GM19351 (cell line): ENCODE measurements around the gene PTPN7.
"Not testable (repeated sequence)": the region's sequence is repeated elsewhere in the genome, so short reads cannot be mapped to it uniquely, and the experiment has no call there.

Experiments
- ATAC-seq: cut with Tn5 transposase; IDR thresholded peaks from one replicate; pipeline ENCODE4 v1.9.1; 2021; ENCODE audit warnings: mild to moderate bottlenecking, moderate library complexity; ENCODE audit not compliant: unreplicated experiment

PTPN7 gene

DNA sequence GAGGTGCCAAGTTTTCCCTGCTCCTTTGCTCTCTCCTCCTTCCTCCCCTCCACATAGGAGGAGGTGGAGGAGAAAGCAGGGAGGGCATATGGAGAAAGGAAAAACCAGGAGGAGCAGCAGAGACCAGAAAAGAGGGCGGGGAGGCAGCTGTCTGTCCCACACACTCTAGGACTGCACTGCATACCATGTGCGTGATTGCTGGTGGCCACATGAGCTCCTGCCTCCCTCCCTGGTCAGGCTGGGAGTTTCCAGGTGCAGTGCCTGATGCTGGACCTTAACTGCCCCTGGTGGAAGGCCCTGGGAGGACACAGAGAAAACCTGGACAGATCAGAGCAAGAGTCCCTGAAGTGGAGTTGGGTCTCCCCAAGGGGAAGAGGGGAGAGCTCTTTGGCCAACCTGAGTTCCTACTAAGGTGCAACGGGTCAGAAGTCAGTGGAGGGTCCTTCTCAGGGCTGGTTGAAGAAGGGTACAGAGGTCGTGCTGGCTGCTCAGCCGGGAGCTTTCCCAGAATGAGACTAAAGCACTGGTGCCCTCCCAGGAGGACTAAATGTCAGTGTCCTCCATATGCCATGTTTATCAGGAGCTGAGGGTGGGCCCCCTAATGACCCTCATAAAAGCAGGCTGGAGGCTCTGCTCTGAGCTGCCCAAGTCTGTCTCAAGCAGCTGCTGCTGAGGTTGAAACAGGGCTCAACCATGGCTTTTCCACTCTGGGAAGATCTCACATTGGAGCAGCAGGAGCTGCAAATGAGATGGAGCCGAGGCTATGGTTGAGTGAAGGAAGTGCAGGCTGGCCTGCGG lies 29.7 kb upstream of the PTPN7 start:
- ATAC-seq, result no peak

DNA sequence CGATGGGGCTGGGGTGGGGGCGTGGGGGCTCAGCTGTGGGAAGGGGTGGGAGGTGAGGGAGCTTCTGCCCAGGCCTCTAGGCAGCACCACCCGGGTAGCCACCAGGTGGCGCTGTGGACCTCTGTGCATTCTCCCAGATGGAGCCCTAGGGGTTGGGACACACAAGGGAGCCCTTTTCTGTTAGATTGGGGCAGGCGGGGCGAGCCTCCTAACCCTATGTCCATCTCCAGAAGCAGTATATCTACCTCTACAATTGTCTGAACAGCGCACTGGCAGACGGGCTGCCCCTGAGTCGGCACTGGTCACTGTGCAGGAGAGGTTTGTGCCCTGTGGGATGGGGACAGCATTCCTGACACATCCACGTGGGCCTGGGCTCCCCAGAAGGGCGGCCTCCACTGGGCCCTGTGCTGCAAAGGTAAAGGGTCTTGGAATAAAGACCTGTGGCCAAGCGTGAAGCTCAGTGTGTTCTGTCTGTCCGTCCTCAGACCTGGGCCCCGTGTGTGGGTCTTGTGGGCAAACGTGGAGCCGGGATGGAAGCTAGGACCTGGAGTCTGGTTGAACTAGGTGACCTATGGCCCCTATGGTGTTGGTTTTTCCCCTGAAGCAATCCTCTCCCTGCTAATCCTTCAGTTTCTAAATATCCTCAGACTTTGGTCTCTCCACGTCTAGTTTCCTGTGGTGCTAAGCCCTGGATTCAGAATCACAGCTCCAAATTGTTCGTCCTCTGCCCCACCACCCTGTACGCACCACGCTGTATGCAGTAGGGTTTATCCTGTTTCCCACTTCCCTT lies 28.8 kb upstream of the PTPN7 start:
- ATAC-seq, result peak; percentile 50

DNA sequence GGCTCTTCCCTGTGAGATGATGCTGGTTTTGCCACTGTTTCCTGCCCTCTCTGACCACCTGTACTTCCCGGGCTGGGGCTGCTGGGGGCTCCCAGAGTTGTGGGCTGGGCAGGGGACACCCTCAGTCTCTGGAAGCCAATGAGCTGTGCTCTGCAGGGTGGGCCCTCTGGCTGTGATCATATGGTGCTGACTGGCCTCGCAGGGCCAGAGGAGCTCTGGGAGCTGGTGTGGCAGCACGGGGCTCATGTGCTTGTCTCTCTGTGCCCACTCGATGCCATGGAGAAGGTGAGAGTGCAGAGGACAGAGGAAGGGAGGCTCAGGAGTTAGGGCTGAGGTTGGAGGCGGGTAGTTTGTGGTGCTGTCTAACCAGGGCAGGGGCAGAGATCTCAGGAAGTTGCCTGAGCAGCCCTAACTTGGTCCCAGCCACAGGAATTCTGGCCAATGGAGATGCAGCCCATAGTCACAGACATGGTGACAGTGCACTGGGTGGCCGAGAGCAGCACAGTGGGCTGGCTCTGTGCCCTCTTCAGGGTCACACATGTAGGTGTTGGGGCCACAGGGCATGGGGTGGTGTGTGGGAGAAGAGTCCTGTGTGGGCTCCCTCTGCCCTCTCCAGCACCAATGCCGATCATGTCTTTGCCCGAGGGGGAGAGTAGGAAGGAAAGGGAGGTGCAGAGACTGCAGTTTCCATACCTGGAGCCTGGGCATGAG lies 27.4 kb upstream of the PTPN7 start:
- ATAC-seq, result no peak

DNA sequence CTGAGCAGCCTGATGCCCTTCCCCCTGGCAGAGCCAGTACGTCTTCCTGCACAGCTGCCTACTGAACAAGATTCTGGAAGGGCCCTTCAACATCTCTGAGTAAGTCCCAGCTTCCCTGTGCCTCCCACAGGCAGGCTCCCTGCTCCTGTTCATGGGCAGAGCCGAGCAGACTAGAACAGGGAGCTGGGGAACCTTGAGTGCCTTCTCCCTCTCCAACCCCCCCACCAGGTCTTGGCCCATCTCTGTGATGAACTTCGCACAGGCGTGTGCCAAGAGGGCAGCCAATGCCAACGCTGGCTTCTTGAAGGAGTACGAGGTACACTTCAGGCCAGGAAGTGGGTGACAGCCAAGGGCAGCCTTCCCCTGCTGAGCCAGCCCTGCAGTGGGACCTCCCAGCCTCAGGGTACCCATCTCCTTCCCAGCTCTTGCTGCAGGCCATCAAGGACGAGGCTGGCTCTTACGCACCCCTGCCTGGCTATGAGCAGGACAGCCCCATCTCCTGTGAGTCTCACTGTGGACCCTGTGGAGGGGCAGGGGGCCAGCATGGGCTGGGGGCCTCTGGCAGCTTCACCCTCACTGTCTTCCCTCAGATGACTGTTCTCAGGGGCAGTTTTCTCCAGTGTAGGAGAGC lies 26.8 kb upstream of the PTPN7 start:
- no peak for ATAC-seq

DNA sequence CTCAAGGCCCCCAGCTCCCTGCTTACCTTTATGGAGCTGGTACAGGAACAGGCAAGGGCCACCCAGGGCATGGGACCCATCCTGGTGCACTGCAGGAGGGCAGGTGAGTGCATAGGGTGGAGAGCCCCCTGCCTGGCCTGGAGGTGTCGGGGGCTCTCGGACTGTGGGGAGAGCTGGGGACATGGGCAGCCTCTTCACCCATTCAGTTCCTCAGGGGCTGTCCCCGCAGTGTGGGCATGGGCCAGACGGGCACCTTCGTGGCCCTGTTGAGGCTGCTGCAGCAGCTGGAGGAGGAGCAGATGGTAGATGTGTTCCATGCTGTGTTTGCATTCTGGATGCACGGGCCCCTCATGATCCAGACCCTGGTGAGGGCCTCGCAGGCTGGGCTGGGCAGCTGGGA lies 25.9 kb upstream of the PTPN7 start:
- ATAC-seq, result no peak

DNA sequence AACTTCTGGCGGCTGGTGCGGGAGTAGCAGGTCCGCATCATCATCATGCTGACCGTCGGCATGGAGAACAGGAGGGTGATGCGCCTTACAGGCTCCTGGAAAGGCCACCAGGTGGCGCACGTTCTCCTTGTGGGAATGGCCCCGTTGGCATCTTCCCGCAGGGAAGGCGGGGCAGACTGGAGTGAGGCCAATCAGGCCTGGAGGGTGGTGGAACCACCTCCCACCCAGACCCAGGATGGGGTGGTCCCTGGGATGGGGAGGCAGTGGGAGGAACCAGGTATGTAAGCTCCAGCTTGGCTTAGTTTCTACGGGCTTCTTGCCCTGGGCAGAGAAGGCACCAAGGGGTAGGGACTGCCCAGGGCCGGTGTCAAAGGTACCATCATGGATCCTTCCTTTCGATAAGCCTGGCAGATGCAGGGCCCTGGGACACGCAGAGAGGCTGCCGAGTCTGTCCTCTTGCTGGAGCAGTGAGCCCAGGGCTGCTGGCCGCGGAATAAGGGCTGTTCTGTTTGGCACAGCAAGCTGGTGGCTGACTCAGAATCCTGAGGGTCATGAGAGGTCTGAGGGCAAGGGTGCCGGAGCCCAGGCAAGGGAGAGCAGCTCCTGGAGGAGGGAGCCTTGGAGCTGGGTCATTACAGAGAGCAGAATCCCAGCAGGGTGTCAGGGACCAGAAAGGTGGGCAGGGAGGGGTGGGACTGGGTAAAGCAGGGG lies 24.5 kb upstream of the PTPN7 start:
- ATAC-seq, result peak; percentile 49

DNA sequence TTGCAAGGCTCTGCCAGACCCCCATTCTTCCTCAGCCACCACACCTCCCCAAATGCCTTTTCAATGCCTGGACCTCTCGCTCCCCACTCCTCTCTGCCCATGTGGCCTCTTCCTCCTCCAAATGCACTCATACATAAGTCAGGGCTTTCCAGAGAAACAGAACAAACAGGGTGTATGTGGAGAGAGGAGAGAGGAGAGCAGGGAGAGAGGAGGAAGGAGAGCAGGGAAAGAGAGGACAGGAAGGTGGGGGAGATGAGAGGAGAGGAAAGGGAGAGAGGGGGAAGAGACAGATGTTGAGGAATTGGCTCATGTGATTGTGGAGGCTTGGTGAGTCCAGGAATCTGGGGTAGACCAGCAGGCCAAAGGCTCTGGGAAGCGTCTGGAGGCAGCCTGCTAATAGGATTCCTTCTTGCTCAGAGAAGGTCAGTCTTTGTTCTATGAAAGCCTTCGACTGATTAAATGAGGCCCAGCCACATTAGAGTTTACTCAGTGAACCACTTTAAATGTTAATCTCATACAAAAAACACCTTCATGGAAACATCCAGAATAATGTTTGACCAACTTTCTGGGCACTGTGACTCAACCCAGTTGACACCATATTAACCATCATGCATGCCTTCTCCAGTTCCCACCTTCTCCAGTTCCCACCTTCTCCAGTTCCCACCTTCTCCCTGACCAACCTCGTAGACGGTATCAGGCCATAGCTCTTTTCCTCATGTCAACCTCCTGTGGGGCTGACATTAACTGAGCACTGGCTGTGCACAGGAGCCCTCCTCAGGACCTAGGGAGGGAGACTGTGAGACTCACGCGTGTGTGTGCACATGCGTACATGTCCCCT lies 21.9 kb upstream of the PTPN7 start:
- no peak for ATAC-seq

DNA sequence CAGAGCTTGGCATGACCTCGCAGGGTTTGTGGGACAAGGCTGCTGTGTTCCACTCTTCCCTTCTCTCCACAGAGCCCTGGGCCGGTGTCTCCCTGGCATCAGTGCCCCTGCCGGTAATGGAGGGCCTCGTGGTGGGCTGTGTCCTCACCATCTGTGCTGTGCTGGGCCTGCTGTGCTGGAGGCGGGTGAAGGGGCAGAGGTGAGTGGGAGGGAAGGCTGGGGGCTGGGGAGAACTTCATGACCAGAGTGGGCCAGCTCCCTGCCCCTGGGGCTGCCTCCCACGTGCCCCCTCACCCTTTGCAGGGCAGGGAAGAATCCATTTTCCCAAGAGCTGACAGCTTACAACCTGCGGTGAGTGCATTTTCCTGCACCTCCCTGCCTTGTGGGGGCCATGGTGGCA lies 21.2 kb upstream of the PTPN7 start:
- no peak for ATAC-seq

DNA sequence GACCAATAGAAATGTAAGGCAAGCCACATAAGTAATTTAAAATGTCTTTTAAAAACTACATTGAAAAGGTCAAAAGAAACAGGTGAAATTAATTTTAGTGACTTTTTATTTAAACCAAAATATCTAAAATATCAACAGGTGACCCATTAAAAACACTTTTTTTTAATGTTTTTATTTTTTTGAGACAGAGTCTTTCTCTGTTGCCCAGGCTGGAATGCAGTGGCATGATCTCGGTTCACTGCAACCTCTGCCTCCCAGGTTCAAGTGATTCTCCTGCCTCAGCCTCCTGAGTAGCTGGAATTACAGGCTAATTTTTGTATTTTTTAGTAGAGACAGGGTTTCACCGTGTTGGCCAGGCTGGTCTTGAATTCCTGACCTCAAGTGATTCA lies 20.3 kb upstream of the PTPN7 start:
- ATAC-seq, result not testable (repeated sequence)

DNA sequence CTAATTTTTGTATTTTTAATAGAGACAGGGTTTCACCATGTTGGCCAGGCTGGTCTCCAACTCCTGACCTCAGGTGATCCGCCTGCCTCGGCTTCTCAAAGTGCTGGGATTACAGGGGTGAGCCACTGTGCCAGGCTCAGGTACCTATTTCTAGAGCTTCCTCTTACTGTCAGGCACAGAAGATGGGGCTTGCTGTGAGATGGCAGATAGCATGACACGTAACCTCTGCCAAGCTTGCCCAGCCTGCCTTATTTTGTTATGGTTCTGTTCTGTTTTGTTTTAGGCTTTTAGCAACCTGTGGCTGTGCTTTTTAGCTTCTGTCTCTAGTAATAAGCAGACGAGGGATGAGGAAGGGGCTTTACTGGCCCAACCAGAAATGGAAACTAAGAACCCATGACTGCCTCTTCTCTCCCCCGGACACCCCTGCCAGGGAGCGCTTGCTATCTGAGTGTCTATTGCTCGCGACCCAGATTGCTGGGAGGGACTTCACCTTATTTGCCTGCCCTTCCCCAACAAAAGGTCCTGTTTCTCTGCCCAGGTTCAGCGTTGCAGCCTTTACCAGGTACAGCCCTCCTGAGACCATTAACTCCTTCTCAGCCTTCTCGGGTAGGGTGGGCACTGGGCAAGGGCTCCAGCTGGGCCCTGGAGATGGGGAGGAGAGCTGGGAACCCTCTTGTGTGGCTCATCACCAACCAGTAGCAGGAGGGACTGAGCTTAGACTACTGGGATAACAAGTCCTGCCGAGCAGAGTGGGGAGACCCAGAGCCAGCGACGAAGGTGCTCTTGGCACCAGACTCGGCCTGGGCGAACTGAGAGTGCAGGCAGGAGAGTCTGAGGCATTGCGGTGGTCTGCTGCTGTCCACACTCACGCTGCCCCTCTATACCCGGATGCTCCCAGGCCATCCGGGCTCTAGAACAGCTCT lies 19.7 kb upstream of the PTPN7 start:
- ATAC-seq, result no peak

DNA sequence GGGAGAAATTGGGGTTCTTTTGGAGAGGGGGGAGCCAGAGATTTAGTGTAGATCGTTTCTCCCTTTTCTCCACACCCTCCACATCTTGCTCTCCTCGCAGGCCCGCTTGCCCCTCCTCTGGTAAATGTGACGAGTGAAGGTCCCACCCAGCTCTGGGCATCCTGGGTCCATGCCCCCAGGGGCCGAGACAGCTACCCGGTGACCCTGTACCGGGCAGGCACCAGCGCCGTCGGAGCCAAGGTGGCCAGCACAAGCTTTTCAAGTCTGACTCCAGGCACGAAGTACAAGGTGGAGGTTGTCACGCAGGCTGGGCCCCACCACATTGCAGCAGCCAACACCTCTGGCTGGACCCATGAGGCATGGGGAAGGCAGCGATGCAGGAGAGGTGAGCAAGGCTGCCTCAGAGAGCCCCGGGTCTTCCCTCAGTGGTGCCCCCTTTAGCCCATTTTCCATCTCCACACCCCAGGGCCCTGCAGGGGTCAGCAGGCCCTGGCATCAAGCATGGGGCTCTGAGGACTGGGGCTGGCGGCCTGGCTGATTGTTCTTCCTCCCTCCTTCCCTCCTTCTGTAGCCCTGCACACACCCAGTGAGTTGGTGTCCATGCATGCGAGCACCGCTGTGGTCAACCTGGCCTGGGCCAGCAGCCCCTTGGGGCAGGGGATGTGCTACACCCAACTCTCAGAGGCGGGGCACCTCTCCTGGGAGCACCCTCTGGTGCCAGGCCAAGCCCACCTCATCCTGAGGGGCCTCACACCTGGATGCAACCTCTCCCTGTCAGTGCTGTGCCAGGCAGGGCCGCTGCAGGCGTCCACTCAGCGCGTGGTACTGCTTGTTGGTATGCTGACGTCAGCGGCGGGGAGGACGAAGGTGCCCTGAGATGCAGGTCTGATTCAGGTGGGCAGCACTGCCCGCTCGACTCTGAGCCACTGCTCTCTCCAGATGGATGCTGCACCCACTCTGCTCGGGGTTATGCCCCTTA lies 16.8 kb upstream of the PTPN7 start:
- no peak for ATAC-seq

DNA sequence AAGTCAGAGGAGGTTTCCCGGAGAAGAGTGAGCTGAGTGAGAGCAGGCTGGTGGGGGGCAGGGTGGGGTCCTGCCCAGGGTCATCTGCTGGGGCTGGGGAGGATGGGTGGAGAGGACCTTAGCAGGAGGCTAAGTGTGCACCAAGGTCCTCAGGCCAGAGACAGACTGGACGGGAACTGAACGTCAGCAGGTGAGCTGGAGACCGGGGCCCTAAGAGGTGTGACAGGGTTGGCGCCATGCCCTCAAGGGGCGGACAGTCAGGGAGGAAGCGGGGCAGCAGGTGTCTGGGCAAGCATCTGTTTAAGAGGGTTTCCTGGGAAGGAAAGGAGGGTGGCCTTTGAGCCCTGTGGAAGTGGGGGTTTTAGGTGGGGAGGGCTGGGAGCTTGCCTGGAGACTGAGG lies 13.6 kb upstream of the PTPN7 start:
- no peak for ATAC-seq

DNA sequence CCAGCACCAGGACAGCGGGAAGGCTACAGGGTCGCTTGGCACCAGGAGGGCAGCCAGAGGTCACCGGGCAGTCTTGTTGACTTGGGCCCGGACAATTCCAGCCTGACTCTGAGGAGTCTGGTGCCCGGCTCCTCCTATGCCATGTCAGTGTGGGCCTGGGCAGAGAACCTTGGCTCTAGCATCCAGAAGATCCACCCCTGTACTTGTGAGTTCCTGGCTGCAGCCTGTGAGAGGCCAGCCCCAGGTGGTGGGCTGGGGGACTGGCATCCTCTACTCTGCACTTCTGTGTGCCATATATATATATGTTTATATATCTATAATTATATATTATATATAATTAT lies 11.6 kb upstream of the PTPN7 start:
- no peak for ATAC-seq

DNA sequence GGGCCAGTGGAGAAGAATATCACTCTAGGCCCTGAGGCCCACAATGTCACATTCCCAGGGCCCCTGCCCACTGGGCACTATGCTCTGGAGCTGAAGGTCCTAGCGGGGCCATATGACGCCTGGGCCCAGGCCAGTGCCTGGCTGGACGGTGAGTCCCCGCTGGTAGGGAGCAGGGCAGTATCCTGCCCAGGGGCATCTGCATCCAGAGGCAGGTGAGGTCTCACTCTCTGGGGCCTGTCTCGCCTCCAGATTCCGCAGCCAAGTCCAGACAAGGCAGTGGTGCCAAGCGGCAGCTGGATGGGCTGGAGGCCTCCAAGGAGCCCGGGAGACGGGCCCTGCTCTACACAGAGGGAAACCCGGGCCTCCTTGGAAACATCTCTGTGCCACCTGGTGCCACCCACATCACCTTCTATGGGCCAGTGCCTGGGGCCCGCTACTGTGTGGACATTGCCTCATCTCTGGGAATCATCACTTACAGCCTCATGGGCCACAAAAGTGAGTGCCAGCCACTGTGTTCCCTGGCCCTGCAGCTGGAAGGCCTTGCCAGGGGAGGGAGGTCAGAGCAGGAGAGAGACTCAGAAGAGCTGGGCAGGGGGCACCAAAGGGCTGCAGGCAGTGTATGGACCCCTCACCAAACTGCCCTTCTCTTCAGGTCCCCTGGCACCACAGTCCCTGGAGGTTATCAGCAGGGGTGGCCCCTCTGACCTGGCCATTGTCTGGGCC lies 11.1 kb upstream of the PTPN7 start:
- no peak for ATAC-seq

DNA sequence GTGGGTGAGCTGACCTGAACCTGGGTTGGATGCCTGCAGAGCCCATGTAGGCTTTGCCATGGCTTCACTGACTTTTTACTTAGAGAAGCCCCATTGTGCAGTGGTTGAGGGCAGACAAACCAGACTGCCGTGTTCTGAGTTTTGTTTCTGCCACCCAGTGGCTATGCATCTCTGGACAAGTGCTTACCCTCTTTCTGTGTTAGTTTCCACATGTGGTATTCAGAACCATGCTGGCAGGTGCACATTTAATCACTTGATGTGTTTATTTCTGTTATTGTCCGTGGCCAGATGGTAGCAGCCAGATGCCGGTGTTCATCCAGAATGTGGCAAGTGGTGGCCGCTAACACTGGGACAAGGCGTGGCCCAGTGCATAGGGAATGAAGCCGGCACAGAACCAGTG lies 10.3 kb upstream of the PTPN7 start:
- ATAC-seq, result no peak

DNA sequence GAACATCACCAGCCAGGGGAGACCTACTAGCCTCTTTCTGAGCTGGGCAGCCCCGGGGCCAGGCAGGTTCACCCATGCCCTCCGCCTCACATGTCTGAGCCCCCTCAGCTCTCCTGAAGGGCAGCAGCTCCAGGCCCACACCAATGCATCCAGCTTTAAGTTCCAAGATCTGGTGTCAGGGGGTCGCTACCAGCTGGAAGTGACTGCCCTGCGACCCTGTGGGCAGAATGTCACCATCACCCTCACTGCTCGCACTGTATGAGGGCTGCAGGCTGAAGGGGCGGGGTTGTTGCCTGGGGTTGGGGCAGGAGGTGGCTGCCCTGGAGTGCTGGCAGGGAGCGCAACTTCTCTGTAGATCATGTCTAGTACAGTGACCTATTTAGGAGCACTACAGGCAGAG lies 8.5 kb upstream of the PTPN7 start:
- no peak for ATAC-seq
